ENCODE measurements around the gene PARP12. TPM values are rescaled to one million over a fixed set of nuclear protein-coding genes. Genes with fewer than 3 reads are reported as not detected.

Gene PARP12
- total and polyA plus RNA-seq, 10 donors, result 26.9 to 101 (median 67.2) TPM

GRCh38 chr7:140051820-140052219, 10.9 kb downstream of the PARP12 start:
- Histone ChIP-seq H3K4me3 (no peak overlapping the region), H3K9me3 (no peaks in the 10 kb centered on the region), H3K4me1 (peaks cover 0 to 82% (median 34%) of the 10 kb centered on the region in 6 donors), H3K27me3 (replicated peaks in 1 of 7) (no peaks in the 10 kb centered on the region), H3K36me3 (peaks cover 0 to 93% (median 7%) of the 10 kb centered on the region in 6 donors), H3K27ac (no peak overlapping the region)
- no peak for TF ChIP-seq POLR2AphosphoS5 (IDR thresholded peaks at IDR 0.05)
- TF ChIP-seq CTCF (IDR thresholded peaks at IDR 0.05 in 8 of 11, conservative IDR thresholded peaks at IDR 0.05 in 3 of 11), result no peak
- no peak for TF ChIP-seq POLR2A (IDR thresholded peaks at IDR 0.05)
- intact Hi-C loops (cut with DNase I; ENCODE audit: low total_unique reads), result no loop called here
- DNase-seq, result no peak

GRCh38 chr7:140050100-140050499, 12.7 kb downstream of the PARP12 start:
- TF ChIP-seq POLR2A (IDR thresholded peaks at IDR 0.05) (no peak), CTCF (IDR thresholded peaks at IDR 0.05 in 8 of 11, conservative IDR thresholded peaks at IDR 0.05 in 3 of 11) (no peak), POLR2AphosphoS5 (IDR thresholded peaks at IDR 0.05) (no peak)
- 75 to 85% (median 80%) methylated on average over 3 of the region's 3 CpGs for WGBS, 5 donors
- H3K9me3 ChIP-seq, result no peaks in the 10 kb centered on the region
- peaks cover 0 to 93% (median 18%) of the 10 kb centered on the region in 6 donors for H3K36me3 ChIP-seq
- DNase-seq, result no peak
- no peaks in the 10 kb centered on the region for H3K27me3 ChIP-seq (replicated peaks in 1 of 7)
- no peak overlapping the region for H3K4me3 ChIP-seq
- H3K27ac ChIP-seq, result peak overlapping the region in 7 of 8 donors; percentile 41 to 75 (median 61)
- intact Hi-C loops (cut with DNase I; ENCODE audit: low total_unique reads), result no loop called here
- H3K4me1 ChIP-seq, result peaks cover 0 to 70% (median 35%) of the 10 kb centered on the region in 6 donors

- intact Hi-C loops (cut with DNase I; ENCODE audit: low total_unique reads), result no loop called here
These were observed 13.3 kb downstream of the PARP12 start for GRCh38 chr7:140049339-140050024.

GRCh38 chr7:140048989-140049338, 13.8 kb downstream of the PARP12 start:
- whole genome bisulfite sequencing, 5 donors, result 60 to 85% (median 78%) methylated on average over 1 of the region's 1 CpG
- peak overlapping the region in 7 of 8 donors; percentile 29 to 75 (median 61) for H3K27ac ChIP-seq
- intact Hi-C loops (cut with DNase I; ENCODE audit: low total_unique reads), result no loop called here

More at GRCh38 chr7:140049339-140050024, 13.3 kb downstream of the PARP12 start:
- Histone ChIP-seq H3K9me3 (no peaks in the 10 kb centered on the region), H3K4me3 (no peak overlapping the region), H3K36me3 (peaks cover 0 to 93% (median 18%) of the 10 kb centered on the region in 6 donors), H3K27me3 (replicated peaks in 1 of 7) (no peaks in the 10 kb centered on the region), H3K27ac (peak overlapping the region in 7 of 8 donors; percentile 36 to 75 (median 61)), H3K4me1 (peaks cover 0 to 64% (median 32%) of the 10 kb centered on the region in 6 donors)
- TF ChIP-seq POLR2A (IDR thresholded peaks at IDR 0.05) (no peak), POLR2AphosphoS5 (IDR thresholded peaks at IDR 0.05) (peak in 1 of 3 donors; percentile 5)
- no peak for DNase-seq
- WGBS, 5 donors, result 73 to 78% (median 75%) methylated on average over 5 of the region's 5 CpGs

More at GRCh38 chr7:140048989-140049338, 13.8 kb downstream of the PARP12 start:
- H3K36me3 ChIP-seq, result peaks cover 0 to 93% (median 20%) of the 10 kb centered on the region in 6 donors
- H3K27me3 ChIP-seq (replicated peaks in 1 of 7), result no peaks in the 10 kb centered on the region
- TF ChIP-seq CTCF (IDR thresholded peaks at IDR 0.05 in 8 of 11, conservative IDR thresholded peaks at IDR 0.05 in 3 of 11), result no peak
- no peak for TF ChIP-seq POLR2A (IDR thresholded peaks at IDR 0.05)
- TF ChIP-seq POLR2AphosphoS5 (IDR thresholded peaks at IDR 0.05), result no peak
- H3K9me3 ChIP-seq, result no peaks in the 10 kb centered on the region
- H3K4me3 ChIP-seq, result no peak overlapping the region
- peaks cover 0 to 58% (median 27%) of the 10 kb centered on the region in 6 donors for H3K4me1 ChIP-seq
- no peak for DNase-seq
